ENCODE results near the gene HPSE2.

- TF ChIP-seq TAF1 (IDR thresholded peaks at IDR 0.05; ENCODE audit: low read depth, low read length) (no peak), POLR2A (IDR thresholded peaks at IDR 0.05; ENCODE audit: low read depth, low read length) (no peak), SPI1 (IDR thresholded peaks at IDR 0.05; ENCODE audit: low read depth, low read length) (no peak)
These were observed 646.0 kb downstream of the HPSE2 start for GRCh38 chr10:98589691-98590090.

Measured in GM12891 (cell line).